DOHH2 (cell line): Measurements from ENCODE around the gene WDR64.

Source experiments
- CTCF ChIP-seq: fragments of 200-600 bp; sonication (generic); IDR thresholded peaks from one replicate; pipeline ENCODE4 v1.5.1; 2014; ENCODE audit warnings: antibody characterized with exemption, mild to moderate bottlenecking, low read depth, low read length; ENCODE audit not compliant: poor library complexity, severe bottlenecking
- EZH2phosphoT487 ChIP-seq: fragments of 200-600 bp; sonication (generic); IDR thresholded peaks from 2 replicates; pipeline ENCODE4 v1.6.1; 2017; ENCODE audit warnings: borderline replicate concordance, mild to moderate bottlenecking, antibody characterized with exemption, low read length, moderate library complexity, mixed read lengths

DNA sequence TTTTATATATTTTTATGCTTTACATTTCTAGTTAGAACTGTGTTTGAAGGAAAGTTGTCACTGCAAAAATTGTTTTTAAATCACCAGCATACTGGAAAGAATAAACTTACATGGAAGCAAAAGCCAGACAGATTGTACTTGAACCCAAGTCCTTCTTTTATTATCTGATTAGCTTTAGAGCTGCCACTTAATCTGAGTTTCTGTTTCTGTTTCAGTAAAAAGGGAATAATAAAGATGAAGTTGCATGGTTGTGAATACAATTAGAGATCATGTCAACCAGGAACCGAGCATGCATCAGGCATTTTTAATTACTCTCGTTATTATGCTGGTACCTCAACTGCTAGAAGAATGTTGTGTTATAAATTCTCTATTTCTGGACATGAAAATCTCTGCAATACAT lies 119.0 kb downstream of the WDR64 start:
- TF ChIP-seq CTCF (no peak), EZH2phosphoT487 (no peak)
